Mononuclear cell (primary cell): ENCODE data around the gene CNTN4. TPM values are rescaled to one million over a fixed set of nuclear protein-coding genes. Genes with fewer than 3 reads are reported as not detected.
"Not testable (repeated sequence)": the region's sequence is repeated elsewhere in the genome, so short reads cannot be mapped to it uniquely, and the experiment has no call there.

Experiments used
- H3K27me3 ChIP-seq: 2 replicates; pipeline ENCODE4 v1.6.0; 2011; ENCODE audit warnings: low read length, control low read depth; ENCODE audit not compliant: insufficient read depth
- H3K4me1 ChIP-seq: 2 replicates; pipeline ENCODE4 v1.5.1; 2011; ENCODE audit warnings: mild to moderate bottlenecking, low read length, control low read depth; ENCODE audit not compliant: insufficient read depth
- H3K4me3 ChIP-seq: 2 replicates; pipeline ENCODE4 v1.5.1; 2011; ENCODE audit warnings: mild to moderate bottlenecking, low read length, moderate library complexity
- H3K9me3 ChIP-seq: 2 replicates; pipeline ENCODE4 v1.5.1; 2011; ENCODE audit warnings: low read depth, mild to moderate bottlenecking, control low read depth, low read length
- total RNA-seq: library from RNA; depleted of rRNA; stranded (reverse); fragments of >200 nt; gene quantifications from one replicate; pipeline ENCODE4 v1.2.3, GENCODE V29; 2012

Gene CNTN4
- total RNA-seq, 1 donor: not detected

DNA sequence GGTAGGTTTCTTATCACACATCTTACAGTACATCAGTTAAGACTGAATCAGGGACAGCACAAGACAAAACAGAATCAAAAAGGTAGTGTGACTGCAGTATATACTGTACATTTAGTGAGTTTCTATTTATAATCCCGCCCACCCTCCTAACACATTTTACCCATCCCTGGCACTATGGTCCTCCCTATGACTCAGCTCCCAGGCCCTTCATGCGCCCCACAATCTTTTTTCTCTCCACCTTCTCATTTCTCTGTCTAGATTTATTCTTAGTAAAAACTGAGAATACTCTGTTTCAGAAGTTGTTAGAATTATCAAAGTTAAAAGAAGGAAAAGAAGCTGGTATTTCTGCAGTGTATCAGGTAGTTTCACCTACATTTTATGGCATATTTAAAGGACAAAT, 427.3 kb downstream of the CNTN4 start:
- no peaks in the 10 kb centered on the region for H3K27me3 ChIP-seq

DNA sequence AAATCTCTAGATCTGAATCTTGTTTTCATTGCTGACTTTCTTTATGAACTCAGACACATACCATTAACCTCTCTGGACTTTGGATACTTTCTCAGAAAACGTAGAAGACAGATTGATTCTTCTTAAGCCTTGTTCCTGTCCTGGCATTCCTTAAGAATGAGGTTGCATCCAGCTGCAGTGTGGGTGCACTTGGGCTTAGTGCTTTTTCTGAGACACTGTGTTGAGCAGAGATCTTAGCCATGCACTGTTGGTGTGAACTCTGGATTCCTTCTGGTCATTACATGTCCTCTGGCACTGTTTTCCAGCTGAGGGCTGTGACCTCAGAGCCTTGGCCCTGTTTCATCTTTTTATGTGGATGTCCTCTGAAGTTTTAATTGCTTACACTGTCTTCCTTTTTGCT, 428.3 kb downstream of the CNTN4 start:
- no peaks in the 10 kb centered on the region for H3K9me3 ChIP-seq
- H3K27me3 ChIP-seq: no peaks in the 10 kb centered on the region
- H3K4me3 ChIP-seq: no peak overlapping the region
- H3K4me1 ChIP-seq: no peaks in the 10 kb centered on the region

More for the DNA sequence above, 427.3 kb downstream of the CNTN4 start:
- H3K4me1 ChIP-seq: no peaks in the 10 kb centered on the region
- H3K9me3 ChIP-seq: no peaks in the 10 kb centered on the region
- no peak overlapping the region for H3K4me3 ChIP-seq

DNA sequence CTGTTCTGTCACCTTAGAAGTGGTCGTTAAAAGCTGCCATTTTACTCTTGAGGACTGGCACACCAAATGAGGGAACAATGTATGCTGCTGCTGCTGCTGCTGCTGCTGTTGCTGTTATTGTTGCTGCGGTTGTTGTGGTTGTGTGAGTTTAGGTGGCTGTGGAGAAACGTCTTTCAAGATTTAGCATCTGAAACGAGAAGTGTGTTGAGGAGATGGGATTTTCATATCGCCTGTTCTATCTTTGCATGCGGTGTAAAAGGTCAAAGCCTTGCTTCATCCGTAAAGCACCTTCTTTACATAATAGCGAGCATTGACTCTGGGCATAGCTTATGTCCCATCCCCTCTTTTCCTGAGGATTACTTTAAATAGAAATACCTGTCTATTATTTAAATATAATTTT, 428.7 kb downstream of the CNTN4 start:
- H3K27me3 ChIP-seq, H3K9me3 ChIP-seq, H3K4me1 ChIP-seq, H3K4me3 ChIP-seq: not testable (repeated sequence)

DNA sequence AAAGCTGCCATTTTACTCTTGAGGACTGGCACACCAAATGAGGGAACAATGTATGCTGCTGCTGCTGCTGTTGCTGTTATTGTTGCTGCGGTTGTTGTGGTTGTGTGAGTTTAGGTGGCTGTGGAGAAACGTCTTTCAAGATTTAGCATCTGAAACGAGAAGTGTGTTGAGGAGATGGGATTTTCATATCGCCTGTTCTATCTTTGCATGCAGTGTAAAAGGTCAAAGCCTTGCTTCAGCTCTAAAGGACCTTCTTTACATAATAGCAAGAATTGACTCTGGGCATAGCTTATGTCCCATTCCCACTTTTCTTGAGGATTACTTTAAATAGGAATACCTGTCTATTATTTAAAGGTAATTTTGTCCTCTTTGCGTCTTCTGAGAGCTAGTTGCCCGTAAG, 436.1 kb downstream of the CNTN4 start:
- not testable (repeated sequence) for H3K4me1 ChIP-seq, H3K4me3 ChIP-seq, H3K9me3 ChIP-seq, H3K27me3 ChIP-seq

DNA sequence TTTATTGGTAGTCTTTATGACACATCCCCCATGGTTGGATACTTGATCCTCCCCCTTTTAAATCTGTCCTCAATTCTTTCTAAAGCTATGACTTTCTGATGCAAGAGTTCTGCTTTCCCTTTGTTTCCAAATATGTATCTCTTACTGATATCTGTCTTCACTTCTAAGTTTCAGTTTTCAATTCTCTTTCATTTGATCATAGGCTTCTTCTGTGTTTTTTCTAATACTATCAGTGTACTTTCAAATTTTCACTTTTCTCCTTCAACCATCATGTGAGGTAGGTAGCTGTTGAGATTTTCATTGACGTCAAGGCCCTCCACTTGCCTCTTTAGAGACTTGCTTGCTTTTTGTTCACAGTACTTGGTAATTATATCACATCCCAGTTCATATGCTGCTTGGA, 436.5 kb downstream of the CNTN4 start:
- Histone ChIP-seq H3K9me3 (no peaks in the 10 kb centered on the region), H3K4me3 (no peak overlapping the region), H3K27me3 (no peaks in the 10 kb centered on the region), H3K4me1 (no peaks in the 10 kb centered on the region)

DNA sequence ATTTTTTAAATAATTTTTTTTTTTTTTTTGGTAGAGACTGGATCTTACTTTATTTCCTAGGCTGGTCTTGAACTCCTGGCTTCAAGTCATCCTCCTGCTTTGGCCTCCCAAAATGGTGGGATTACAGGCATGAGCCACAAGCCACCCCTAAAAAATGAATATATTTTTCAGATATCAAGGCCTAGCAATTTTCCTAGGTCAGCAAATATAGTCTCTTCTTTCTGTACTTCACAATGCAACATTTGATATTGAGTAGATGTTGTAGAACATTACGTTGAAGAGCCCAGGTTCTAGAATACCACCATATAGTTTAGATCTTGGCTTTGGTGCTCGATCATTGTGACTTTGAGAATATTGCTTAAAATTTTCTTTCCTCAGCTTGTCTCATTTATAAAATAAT, 437.9 kb downstream of the CNTN4 start:
- Histone ChIP-seq H3K9me3 (no peaks in the 10 kb centered on the region), H3K4me3 (no peak overlapping the region), H3K4me1 (no peaks in the 10 kb centered on the region), H3K27me3 (no peaks in the 10 kb centered on the region)

DNA sequence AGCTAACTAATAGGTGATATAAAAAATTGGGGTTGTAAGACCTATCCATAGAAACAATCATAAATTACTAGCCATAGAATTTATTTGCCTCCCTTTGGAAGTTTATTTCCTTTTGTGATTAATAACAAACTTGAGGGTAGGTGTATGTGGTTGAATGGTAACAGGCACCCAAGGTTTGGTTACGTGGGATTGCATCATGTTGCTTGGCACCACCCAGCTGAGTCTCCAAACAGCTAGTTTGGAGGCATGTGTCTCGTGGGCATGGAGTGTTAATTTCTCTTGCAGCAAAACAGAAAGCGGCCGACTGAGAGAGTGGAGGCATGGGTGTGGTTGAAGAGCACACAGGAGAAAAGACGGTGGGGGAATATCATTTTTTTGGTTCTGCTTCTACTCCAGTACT, 441.4 kb downstream of the CNTN4 start:
- no peaks in the 10 kb centered on the region for H3K4me1 ChIP-seq
- no peaks in the 10 kb centered on the region for H3K27me3 ChIP-seq

DNA sequence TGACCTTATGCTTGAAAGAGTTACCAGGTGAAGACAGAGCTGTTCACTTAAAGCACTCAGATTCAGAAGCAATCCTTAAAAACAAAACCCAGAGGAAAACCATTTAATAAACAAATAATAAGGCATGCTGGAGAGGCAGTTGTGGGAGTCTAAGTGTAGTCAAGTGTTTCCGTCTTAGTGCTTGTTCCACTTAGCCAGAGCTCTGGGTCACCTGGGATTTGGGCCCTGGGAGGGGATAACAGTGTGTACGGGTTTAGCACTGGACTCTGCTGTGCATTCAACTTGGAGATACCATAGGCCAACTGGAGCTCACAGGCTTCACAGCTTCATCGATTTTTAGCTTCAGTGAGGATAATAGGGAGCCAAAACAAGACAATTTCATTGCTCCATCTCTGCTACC, 444.6 kb downstream of the CNTN4 start:
- Histone ChIP-seq H3K4me3 (no peak overlapping the region), H3K9me3 (no peaks in the 10 kb centered on the region), H3K4me1 (no peaks in the 10 kb centered on the region), H3K27me3 (no peaks in the 10 kb centered on the region)

More for the DNA sequence above, 441.4 kb downstream of the CNTN4 start:
- H3K9me3 ChIP-seq: no peaks in the 10 kb centered on the region
- no peak overlapping the region for H3K4me3 ChIP-seq

DNA sequence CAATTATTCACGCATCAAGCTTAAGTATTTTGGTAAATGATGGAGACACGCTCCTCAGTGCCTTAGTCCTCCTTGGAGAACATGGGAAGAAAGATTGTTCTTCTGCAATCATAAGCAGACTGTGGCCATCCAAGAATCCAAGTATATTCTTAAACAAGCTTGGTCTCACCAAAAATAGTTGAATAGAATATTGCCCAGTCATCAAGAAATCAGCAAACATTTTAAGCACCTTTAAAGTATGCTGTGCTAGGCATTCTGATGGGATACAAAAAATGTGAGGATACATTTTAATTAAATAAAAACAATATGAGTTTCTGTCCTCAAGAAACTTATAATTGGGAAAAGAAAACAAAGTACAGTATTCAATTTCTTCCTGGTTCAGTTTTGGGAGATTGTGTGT, 445.5 kb downstream of the CNTN4 start:
- no peak overlapping the region for H3K4me3 ChIP-seq
- H3K27me3 ChIP-seq: no peaks in the 10 kb centered on the region
- H3K4me1 ChIP-seq: no peaks in the 10 kb centered on the region
- no peaks in the 10 kb centered on the region for H3K9me3 ChIP-seq

DNA sequence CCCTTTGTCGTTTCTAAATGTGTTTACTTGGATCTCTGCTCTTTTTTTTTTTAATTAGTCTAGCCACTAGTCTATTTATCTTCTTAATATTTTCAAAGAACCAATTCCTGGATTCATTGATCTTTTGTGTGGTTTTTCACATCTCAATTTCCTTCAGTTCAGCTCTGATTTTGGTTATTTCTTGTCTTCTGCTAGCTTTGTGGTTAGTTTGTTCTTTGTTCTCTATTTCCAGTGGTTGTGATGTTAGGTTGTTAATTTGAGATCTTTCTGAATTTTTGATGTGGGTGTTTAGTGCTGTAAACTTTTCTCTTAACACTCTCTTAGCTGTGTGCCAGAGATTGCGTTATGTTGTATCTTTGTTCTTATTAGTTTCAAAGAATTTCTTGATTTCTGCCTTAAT, 446.1 kb downstream of the CNTN4 start:
- Histone ChIP-seq H3K9me3 (no peaks in the 10 kb centered on the region), H3K27me3 (no peaks in the 10 kb centered on the region), H3K4me3 (no peak overlapping the region), H3K4me1 (no peaks in the 10 kb centered on the region)

DNA sequence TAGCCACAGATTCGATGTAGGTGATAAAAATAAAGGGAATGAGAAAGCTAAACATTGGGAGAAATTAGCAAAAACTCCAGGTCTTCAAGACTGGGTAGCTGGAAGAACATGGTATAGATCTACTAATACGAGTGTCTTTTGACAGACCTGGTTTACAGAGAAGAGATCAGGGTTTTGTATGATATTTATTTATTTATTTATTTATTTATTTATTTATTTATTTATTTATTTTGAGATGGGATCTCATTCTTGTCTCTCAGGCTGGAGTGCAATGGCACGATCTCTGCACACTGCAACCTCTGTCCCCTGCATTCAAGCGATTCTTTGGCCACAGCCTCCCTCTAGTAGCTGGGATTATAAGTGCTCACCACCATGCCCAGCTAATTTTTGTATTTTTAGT, 448.4 kb downstream of the CNTN4 start:
- no peaks in the 10 kb centered on the region for H3K4me1 ChIP-seq
- H3K27me3 ChIP-seq: no peaks in the 10 kb centered on the region
- H3K4me3 ChIP-seq: no peak overlapping the region
- H3K9me3 ChIP-seq: no peaks in the 10 kb centered on the region

DNA sequence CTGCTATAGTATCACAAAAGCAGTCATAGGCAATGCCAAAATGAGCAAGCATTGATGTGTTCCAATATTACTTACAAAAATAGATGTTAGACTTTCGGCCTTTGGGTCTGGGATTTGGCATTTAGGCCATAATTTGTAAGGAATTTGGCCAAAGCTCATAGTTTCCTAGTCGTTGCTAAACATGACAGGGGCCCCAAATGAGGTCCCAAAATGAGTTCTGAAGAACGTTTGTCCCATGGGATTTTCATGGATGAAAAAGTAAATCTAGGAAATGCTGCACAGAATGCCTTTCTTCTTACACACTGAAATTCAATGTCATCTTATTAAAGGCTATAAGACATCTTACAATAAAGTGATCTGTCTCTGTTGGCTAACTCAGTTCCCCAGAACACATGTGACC, 456.0 kb downstream of the CNTN4 start:
- H3K4me1 ChIP-seq: no peaks in the 10 kb centered on the region
- no peak overlapping the region for H3K4me3 ChIP-seq
- H3K27me3 ChIP-seq: no peaks in the 10 kb centered on the region
- no peaks in the 10 kb centered on the region for H3K9me3 ChIP-seq

DNA sequence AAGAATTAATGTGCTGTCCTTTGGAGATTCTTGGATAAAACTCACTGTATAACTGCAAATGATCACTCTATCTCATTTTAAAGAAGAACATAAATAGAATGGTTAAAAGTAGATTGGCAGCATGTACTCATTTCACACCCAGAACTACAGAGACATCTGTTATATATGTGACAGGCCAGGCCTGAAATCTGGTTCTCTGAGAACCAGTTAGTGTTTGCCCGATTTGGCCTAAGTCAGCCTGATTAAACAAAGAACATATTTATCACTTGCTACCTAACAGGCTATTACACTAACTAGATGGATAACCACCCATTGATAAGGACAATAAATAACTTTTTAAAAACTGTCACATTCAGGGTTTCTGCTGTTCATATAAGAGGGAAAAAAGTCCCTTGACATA, 460.1 kb downstream of the CNTN4 start:
- H3K27me3 ChIP-seq: no peaks in the 10 kb centered on the region
- no peaks in the 10 kb centered on the region for H3K9me3 ChIP-seq
- H3K4me3 ChIP-seq: no peak overlapping the region
- no peaks in the 10 kb centered on the region for H3K4me1 ChIP-seq

DNA sequence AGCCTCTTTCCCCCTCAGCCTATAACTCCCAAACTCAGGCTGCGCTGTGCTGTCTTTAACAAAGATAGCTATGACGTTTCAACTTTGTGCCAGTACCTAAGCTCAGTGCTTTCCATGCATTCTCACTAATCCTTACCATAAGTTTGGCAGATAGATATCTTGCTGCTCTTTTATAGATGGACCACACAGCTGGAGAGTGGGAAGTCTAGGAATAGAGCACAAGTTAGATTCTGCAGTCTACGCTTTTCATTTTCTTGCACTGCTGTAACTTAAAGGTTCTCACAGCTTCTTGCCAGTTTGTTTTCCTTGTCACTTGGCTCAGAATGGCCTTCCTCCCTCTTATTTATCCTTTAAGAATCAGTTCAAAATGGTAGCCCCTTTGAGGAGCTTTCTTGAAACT, 468.8 kb downstream of the CNTN4 start:
- Histone ChIP-seq H3K27me3 (no peaks in the 10 kb centered on the region), H3K4me1 (no peaks in the 10 kb centered on the region), H3K4me3 (no peak overlapping the region), H3K9me3 (no peaks in the 10 kb centered on the region)

DNA sequence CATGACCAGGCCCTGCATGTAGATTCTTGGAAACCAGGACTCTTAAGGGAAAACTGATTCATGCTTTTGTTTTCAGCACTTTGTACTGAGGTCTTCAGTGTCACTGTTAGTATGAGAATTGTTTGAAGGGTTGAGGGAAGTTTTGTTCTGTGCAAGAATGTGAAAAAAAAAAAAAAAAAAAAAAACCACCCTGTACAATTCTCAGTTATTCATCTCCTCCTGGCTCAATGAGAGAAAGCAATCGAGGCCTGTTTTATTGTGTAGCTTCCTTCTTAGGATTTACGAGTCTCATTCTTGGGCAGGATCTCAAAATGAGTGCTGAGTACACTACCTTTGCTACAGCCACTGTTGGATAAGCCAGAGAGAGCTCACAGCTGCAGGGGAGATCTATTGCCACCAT, 469.5 kb downstream of the CNTN4 start:
- H3K4me1 ChIP-seq: no peaks in the 10 kb centered on the region
- H3K4me3 ChIP-seq: no peak overlapping the region
- H3K9me3 ChIP-seq: no peaks in the 10 kb centered on the region
- no peaks in the 10 kb centered on the region for H3K27me3 ChIP-seq

DNA sequence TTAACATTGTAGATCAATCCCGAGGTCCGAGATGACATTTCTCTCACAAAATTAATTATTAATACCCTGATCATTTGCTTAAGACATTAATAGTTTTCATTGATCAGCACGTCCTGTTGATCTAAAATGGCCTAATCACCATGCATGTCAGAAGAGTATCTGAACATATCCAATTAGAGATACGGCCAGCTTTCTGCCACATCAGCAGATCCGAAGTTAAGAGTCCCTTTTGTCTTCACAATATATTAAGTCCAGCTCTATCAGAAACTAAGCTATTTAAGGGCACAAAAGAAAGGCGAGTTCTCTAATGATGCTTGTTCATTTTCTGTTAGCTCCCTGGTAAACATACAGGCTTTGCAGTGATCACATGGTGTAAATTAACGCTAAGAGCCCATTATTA, 470.3 kb downstream of the CNTN4 start:
- Histone ChIP-seq H3K9me3 (no peaks in the 10 kb centered on the region), H3K4me1 (no peaks in the 10 kb centered on the region), H3K27me3 (no peaks in the 10 kb centered on the region), H3K4me3 (no peak overlapping the region)

DNA sequence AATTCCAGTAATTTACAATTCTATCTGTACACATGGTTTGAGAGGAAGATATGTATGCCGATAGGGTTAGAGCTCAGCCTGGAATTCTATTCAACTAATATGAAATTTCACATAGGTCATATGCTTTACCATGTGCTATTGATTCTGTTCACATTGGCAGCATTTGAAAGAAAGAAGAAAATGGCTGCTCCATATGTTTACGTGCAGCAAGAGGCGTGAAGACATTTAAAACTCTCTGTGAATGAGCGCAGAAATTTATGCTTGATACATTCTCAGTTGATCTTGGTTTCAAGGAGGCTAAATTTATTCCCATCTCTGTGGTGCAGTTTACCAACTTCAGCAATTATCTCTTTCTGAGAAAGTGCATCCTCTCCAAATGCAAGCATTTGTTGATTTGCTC, 478.9 kb downstream of the CNTN4 start:
- Histone ChIP-seq H3K9me3 (no peaks in the 10 kb centered on the region), H3K4me3 (no peak overlapping the region), H3K27me3 (no peaks in the 10 kb centered on the region), H3K4me1 (no peaks in the 10 kb centered on the region)
